ENCODE measurements around the gene PDP2.

The PDP2 gene

GRCh38 chr16:66872943-66873684 is 7.2 kb upstream of the PDP2 start:
- Histone ChIP-seq H3K9me3 (ENCODE audit: control insufficient read depth, insufficient read depth, low read length) (no peaks in the 10 kb centered on the region), H3F3A (ENCODE audit: control insufficient read depth, insufficient read depth) (peaks cover 9% of the 10 kb centered on the region), H3K36me3 (ENCODE audit: control insufficient read depth, low read length) (no peaks in the 10 kb centered on the region), H3K4me2 (ENCODE audit: low read length) (peak overlapping the region; percentile 90), H3K4me1 (ENCODE audit: control insufficient read depth, low read length) (peaks cover 42% of the 10 kb centered on the region), H3K27ac (ENCODE audit: low read depth, low read length) (peak overlapping the region; percentile 50), H3K9me2 (replicated peaks; ENCODE audit: control insufficient read depth, low read length) (no peaks in the 10 kb centered on the region), H4K20me1 (ENCODE audit: control insufficient read depth, insufficient read depth, low read depth, low read length) (no peaks in the 10 kb centered on the region), H3K27me3 (ENCODE audit: control insufficient read depth, low read length) (no peaks in the 10 kb centered on the region), H3K79me2 (ENCODE audit: control insufficient read depth, low read length) (no peaks in the 10 kb centered on the region), H3K4me3 (ENCODE audit: low read length) (peak overlapping the region; percentile 75)
- no peak; the same call in 1 of the 2 replicates for TF ChIP-seq EZH2phosphoT487 (IDR thresholded peaks at IDR 0.05; ENCODE audit: borderline replicate concordance, low read length)
- TF ChIP-seq, protein P1, sequence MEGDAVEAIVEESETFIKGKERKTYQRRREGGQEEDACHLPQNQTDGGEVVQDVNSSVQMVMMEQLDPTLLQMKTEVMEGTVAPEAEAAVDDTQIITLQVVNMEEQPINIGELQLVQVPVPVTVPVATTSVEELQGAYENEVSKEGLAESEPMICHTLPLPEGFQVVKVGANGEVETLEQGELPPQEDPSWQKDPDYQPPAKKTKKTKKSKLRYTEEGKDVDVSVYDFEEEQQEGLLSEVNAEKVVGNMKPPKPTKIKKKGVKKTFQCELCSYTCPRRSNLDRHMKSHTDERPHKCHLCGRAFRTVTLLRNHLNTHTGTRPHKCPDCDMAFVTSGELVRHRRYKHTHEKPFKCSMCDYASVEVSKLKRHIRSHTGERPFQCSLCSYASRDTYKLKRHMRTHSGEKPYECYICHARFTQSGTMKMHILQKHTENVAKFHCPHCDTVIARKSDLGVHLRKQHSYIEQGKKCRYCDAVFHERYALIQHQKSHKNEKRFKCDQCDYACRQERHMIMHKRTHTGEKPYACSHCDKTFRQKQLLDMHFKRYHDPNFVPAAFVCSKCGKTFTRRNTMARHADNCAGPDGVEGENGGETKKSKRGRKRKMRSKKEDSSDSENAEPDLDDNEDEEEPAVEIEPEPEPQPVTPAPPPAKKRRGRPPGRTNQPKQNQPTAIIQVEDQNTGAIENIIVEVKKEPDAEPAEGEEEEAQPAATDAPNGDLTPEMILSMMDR (IDR thresholded peaks at IDR 0.05; ENCODE audit: low read depth, low read length, poor library complexity, severe bottlenecking) = peak; percentile 99

GRCh38 chr16:66873685-66874055 is 6.6 kb upstream of the PDP2 start:
- H3K4me3 ChIP-seq (ENCODE audit: low read length) = no peak overlapping the region; the same call in 1 of the 2 replicates
- peak overlapping the region; percentile 50; the same call in 1 of the 2 replicates for H3K27ac ChIP-seq (ENCODE audit: low read depth, low read length)
- H3K36me3 ChIP-seq (ENCODE audit: control insufficient read depth, low read length) = no peaks in the 10 kb centered on the region
- H4K20me1 ChIP-seq (ENCODE audit: control insufficient read depth, insufficient read depth, low read depth, low read length) = no peaks in the 10 kb centered on the region
- peaks cover 47% of the 10 kb centered on the region for H3K4me1 ChIP-seq (ENCODE audit: control insufficient read depth, low read length)
- H3F3A ChIP-seq (ENCODE audit: control insufficient read depth, insufficient read depth) = peaks cover 9% of the 10 kb centered on the region
- no peak for TF ChIP-seq EZH2phosphoT487 (IDR thresholded peaks at IDR 0.05; ENCODE audit: borderline replicate concordance, low read length)
- TF ChIP-seq, protein P1 (IDR thresholded peaks at IDR 0.05; ENCODE audit: low read depth, low read length, poor library complexity, severe bottlenecking) = no peak
- H3K9me3 ChIP-seq (ENCODE audit: control insufficient read depth, insufficient read depth, low read length) = no peaks in the 10 kb centered on the region
- peak overlapping the region; percentile 90; the same call in 1 of the 2 replicates for H3K4me2 ChIP-seq (ENCODE audit: low read length)
- H3K9me2 ChIP-seq (replicated peaks; ENCODE audit: control insufficient read depth, low read length) = no peaks in the 10 kb centered on the region
- H3K79me2 ChIP-seq (ENCODE audit: control insufficient read depth, low read length) = no peaks in the 10 kb centered on the region
- no peaks in the 10 kb centered on the region for H3K27me3 ChIP-seq (ENCODE audit: control insufficient read depth, low read length)

DNA sequence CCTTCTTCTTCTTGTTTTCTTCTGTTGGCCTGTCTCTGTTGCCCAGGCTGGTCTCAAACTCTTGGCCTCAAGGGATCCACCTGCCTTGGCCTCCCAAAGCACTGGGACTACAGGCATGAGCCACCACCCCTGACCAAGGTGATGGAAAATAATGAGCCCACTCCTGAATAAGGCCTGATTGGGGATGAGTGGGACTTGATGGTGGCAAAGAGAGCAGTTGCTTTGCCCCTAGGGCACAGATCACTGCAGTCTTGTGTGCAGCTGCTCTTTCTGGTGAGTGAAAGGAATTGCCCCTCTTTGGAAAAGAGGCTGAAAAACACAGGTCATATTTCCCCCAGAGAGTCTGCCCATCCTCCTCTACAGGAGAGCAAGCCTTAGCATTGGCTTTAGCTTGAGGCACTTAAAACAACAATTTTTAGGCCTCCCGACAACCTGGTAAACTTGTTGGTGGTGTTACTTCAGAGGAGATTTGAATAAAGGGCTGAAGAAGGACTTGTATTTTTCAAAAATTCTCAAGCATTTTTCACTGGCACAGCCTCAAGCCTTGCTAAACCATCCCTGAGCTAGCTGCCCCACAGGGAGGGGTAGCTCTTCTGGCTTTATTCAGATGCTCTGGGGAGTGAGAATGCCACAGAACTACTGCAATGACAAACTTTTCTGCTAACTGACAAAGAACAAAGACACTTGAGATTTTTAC is 6.1 kb upstream of the PDP2 start:
- Histone ChIP-seq H3F3A (ENCODE audit: control insufficient read depth, insufficient read depth) (peaks cover 9% of the 10 kb centered on the region), H3K27ac (ENCODE audit: low read depth, low read length) (peak overlapping the region; percentile 18), H3K36me3 (ENCODE audit: control insufficient read depth, low read length) (no peaks in the 10 kb centered on the region), H3K9me3 (ENCODE audit: control insufficient read depth, insufficient read depth, low read length) (no peaks in the 10 kb centered on the region), H3K4me2 (ENCODE audit: low read length) (no peak overlapping the region), H4K20me1 (ENCODE audit: control insufficient read depth, insufficient read depth, low read depth, low read length) (no peaks in the 10 kb centered on the region), H3K9me2 (replicated peaks; ENCODE audit: control insufficient read depth, low read length) (no peaks in the 10 kb centered on the region), H3K4me1 (ENCODE audit: control insufficient read depth, low read length) (peaks cover 49% of the 10 kb centered on the region), H3K4me3 (ENCODE audit: low read length) (no peak overlapping the region), H3K27me3 (ENCODE audit: control insufficient read depth, low read length) (no peaks in the 10 kb centered on the region), H3K79me2 (ENCODE audit: control insufficient read depth, low read length) (no peaks in the 10 kb centered on the region)
- no peak for TF ChIP-seq EZH2phosphoT487 (IDR thresholded peaks at IDR 0.05; ENCODE audit: borderline replicate concordance, low read length)
- TF ChIP-seq, protein P1 (IDR thresholded peaks at IDR 0.05; ENCODE audit: low read depth, low read length, poor library complexity, severe bottlenecking) = no peak
